H1 (cell line): ENCODE measurements around the gene ZNF541. TPM values are rescaled to one million over a fixed set of nuclear protein-coding genes. Genes with fewer than 3 reads are reported as not detected.

Experiments
- CTCF ChIA-PET: fragments of 300-600 bp; sonication (Branson Sonifier 250); formaldehyde crosslinking; loops from one replicate; lab custom pipeline; 2021; ENCODE audit not compliant: partially characterized antibody; lab: Charles Lee
- POLR2A ChIA-PET: fragments of 300-600 bp; sonication (Branson Sonifier 250); formaldehyde crosslinking; loops from one replicate; lab custom pipeline; 2021; ENCODE audit warnings: inconsistent platforms; ENCODE audit not compliant: partially characterized antibody; lab: Charles Lee
- DNase-seq, 2 experiments: peaks; one replicate each; pipeline versions ENCODE4 v3.0.0 to v3.0.0-alpha.2; 2010 to 2022; ENCODE audit warnings: low spot score in 2 of 2, low read depth in 1 of 2, mixed read lengths in 1 of 2
- FAIRE-seq: peaks from 2 replicates; lab custom pipeline; 2011; peaks lifted over from hg19 to GRCh38; lab: Jason Lieb, UNC
- H2AFZ ChIP-seq: 2 replicates; pipeline ENCODE4 v1.8.1; 2012; ENCODE audit warnings: low read length, inconsistent platforms
- H2AK5ac ChIP-seq: 2 replicates; pipeline ENCODE4 v1.6.1; 2013; ENCODE audit warnings: low read depth, low read length
- H2BK120ac ChIP-seq: replicated peaks from 2 replicates; pipeline ENCODE3; 2013; ENCODE audit warnings: low read depth, low read length, inconsistent platforms
- H2BK12ac ChIP-seq: 2 replicates; pipeline ENCODE4 v1.6.1; 2013; ENCODE audit warnings: low read depth, low read length
- H2BK15ac ChIP-seq: 2 replicates; pipeline ENCODE4 v1.6.1; 2013; ENCODE audit warnings: low read length
- H2BK20ac ChIP-seq: 2 replicates; pipeline ENCODE4 v1.6.1; 2013; ENCODE audit warnings: low read length
- H2BK5ac ChIP-seq: 2 replicates; pipeline ENCODE4 v1.6.1; 2013; ENCODE audit warnings: low read depth, low read length
- H3K14ac ChIP-seq: 2 replicates; pipeline ENCODE4 v1.6.1; 2013; ENCODE audit warnings: inconsistent platforms; ENCODE audit not compliant: insufficient read length
- H3K18ac ChIP-seq: 2 replicates; pipeline ENCODE4 v1.6.1; 2013; ENCODE audit warnings: low read length; ENCODE audit errors: extremely low read depth
- H3K23ac ChIP-seq: 2 replicates; pipeline ENCODE4 v1.6.1; 2013; ENCODE audit warnings: inconsistent platforms; ENCODE audit not compliant: insufficient read length
- H3K23me2 ChIP-seq: 2 replicates; pipeline ENCODE4 v1.6.1; 2013; ENCODE audit warnings: low read depth, low read length
- H3K27ac ChIP-seq: 2 replicates; pipeline ENCODE4 v1.6.1; 2011; ENCODE audit warnings: low read depth, low read length, inconsistent platforms
- H3K27me3 ChIP-seq, 4 experiments: replicated peaks in 1 of 4; 1 replicate in 1 of 4; 2 replicates in 3 of 4; pipeline versions ENCODE4 v1.6.1 to v1.8.1; 2011 to 2013; ENCODE audit warnings: low read length in 3 of 4, mild to moderate bottlenecking in 3 of 4, inconsistent platforms in 2 of 4, mixed read lengths in 2 of 4, moderate library complexity in 1 of 4; ENCODE audit not compliant: control insufficient read depth in 3 of 4, insufficient read depth in 3 of 4; ENCODE audit errors: extremely low read depth in 1 of 4
- H3K36me3 ChIP-seq, 4 experiments: 2 replicates each; pipeline versions ENCODE4 v1.6.1 to v1.8.1; 2011 to 2013; ENCODE audit warnings: mild to moderate bottlenecking in 4 of 4, low read length in 3 of 4, moderate library complexity in 2 of 4, control low read depth in 1 of 4, inconsistent platforms in 1 of 4; ENCODE audit not compliant: insufficient read depth in 4 of 4, control insufficient read depth in 2 of 4
- H3K4ac ChIP-seq: replicated peaks from 2 replicates; pipeline ENCODE3; 2013; ENCODE audit warnings: low read length, low read depth, mixed read lengths, inconsistent platforms; ENCODE audit not compliant: insufficient read length
- H3K4me1 ChIP-seq, 4 experiments: replicated peaks in 1 of 4; 1 replicate in 1 of 4; 2 replicates in 3 of 4; pipeline versions ENCODE4 v1.6.1 to v1.8.1; 2011 to 2013; ENCODE audit warnings: low read length in 3 of 4, inconsistent platforms in 2 of 4, mixed read lengths in 1 of 4; ENCODE audit not compliant: insufficient read depth in 4 of 4, control insufficient read depth in 3 of 4
- H3K4me2 ChIP-seq, 2 experiments: 2 replicates each; pipeline versions ENCODE4 v1.6.1 to v1.8.1; 2011 to 2013; ENCODE audit warnings: low read depth in 2 of 2, low read length in 2 of 2, control low read depth in 1 of 2, inconsistent platforms in 1 of 2, mild to moderate bottlenecking in 1 of 2; ENCODE audit not compliant: insufficient read depth in 1 of 2
- H3K4me3 ChIP-seq, 4 experiments: fragments of 200-600, 300-600 bp in 1 of 4; sonication (generic), shearing (Covaris generic), sonication (Bioruptor Twin) in 1 of 4; 2 replicates each; pipeline versions ENCODE4 v1.5.1 to v1.8.1; 2011 to 2016; ENCODE audit warnings: low read length in 4 of 4, low read depth in 3 of 4, control low read depth in 2 of 4, inconsistent platforms in 2 of 4, mild to moderate bottlenecking in 2 of 4, mixed read lengths in 1 of 4, moderate library complexity in 1 of 4; ENCODE audit not compliant: insufficient read depth in 2 of 4; ENCODE audit errors: extremely low read depth in 1 of 4
- H3K56ac ChIP-seq: replicated peaks from 2 replicates; pipeline ENCODE3; 2013; ENCODE audit warnings: low read depth, mild to moderate bottlenecking, mixed read lengths, low read length, inconsistent platforms; ENCODE audit not compliant: insufficient read length
- H3K79me1 ChIP-seq: 2 replicates; pipeline ENCODE4 v1.6.1; 2013; ENCODE audit warnings: low read depth, low read length, control low read depth
- H3K79me2 ChIP-seq, 2 experiments: 2 replicates each; pipeline versions ENCODE4 v1.6.1 to v1.8.1; 2012 to 2013; ENCODE audit warnings: low read length in 2 of 2, mild to moderate bottlenecking in 2 of 2, inconsistent platforms in 1 of 2; ENCODE audit not compliant: insufficient read depth in 2 of 2, control insufficient read depth in 1 of 2
- H3K9ac ChIP-seq, 4 experiments: replicated peaks in 1 of 4; 1 replicate in 1 of 4; 2 replicates in 3 of 4; pipeline versions ENCODE4 v1.6.1 to v1.8.1; 2011 to 2013; ENCODE audit warnings: low read depth in 3 of 4, low read length in 3 of 4, control low read depth in 2 of 4, mild to moderate bottlenecking in 2 of 4, moderate library complexity in 2 of 4, inconsistent platforms in 1 of 4; ENCODE audit errors: extremely low read depth in 1 of 4
- H3K9me3 ChIP-seq, 2 experiments: 2 replicates each; pipeline versions ENCODE4 v1.6.1 to v1.8.1; 2012 to 2013; ENCODE audit warnings: mild to moderate bottlenecking in 2 of 2, moderate library complexity in 2 of 2, control low read depth in 1 of 2, inconsistent platforms in 1 of 2, low read depth in 1 of 2, low read length in 1 of 2, mixed read lengths in 1 of 2; ENCODE audit not compliant: insufficient read depth in 2 of 2
- H4K20me1 ChIP-seq, 2 experiments: replicated peaks in 1 of 2; 2 replicates each; pipeline versions ENCODE3 to v1.8.1; 2011 to 2013; ENCODE audit warnings: inconsistent platforms in 2 of 2, low read length in 2 of 2, mild to moderate bottlenecking in 1 of 2; ENCODE audit not compliant: insufficient read depth in 2 of 2, control insufficient read depth in 1 of 2
- H4K5ac ChIP-seq: 2 replicates; pipeline ENCODE4 v1.6.1; 2013; ENCODE audit warnings: low read length, low read depth, mixed read lengths, inconsistent platforms; ENCODE audit not compliant: insufficient read length
- H4K8ac ChIP-seq: 2 replicates; pipeline ENCODE4 v1.8.0; 2013; ENCODE audit warnings: mild to moderate bottlenecking, moderate library complexity, low read length, inconsistent platforms; ENCODE audit not compliant: insufficient read depth; ENCODE audit errors: extremely low read depth
- H4K91ac ChIP-seq: replicated peaks from 2 replicates; pipeline ENCODE3; 2013; ENCODE audit warnings: low read length, mixed read lengths, inconsistent platforms; ENCODE audit not compliant: insufficient read length
- BCL11A ChIP-seq, 2 experiments: IDR thresholded peaks; one replicate each; pipeline ENCODE4 v1.6.1; 2011; ENCODE audit warnings: low read depth in 2 of 2, low read length in 2 of 2, mild to moderate bottlenecking in 2 of 2
- CEBPB ChIP-seq: IDR thresholded peaks from 2 replicates; pipeline ENCODE4 v1.6.1; 2012; ENCODE audit warnings: low read depth, low read length
- CHD2 ChIP-seq: IDR thresholded peaks from 2 replicates; pipeline ENCODE4 v1.6.1; 2012; ENCODE audit warnings: low read length, improper control_type of control experiment
- E2F6 ChIP-seq: IDR thresholded peaks from 2 replicates; pipeline ENCODE4 v1.6.1; 2012; ENCODE audit warnings: inconsistent platforms
- FOSL1 ChIP-seq: IDR thresholded peaks from 2 replicates; pipeline ENCODE4 v1.6.1; 2011; ENCODE audit warnings: mild to moderate bottlenecking, low read depth, low read length, moderate library complexity; ENCODE audit not compliant: insufficient read depth
- POLR2A ChIP-seq, 2 experiments: IDR thresholded peaks; 1 replicate in 1 of 2; 2 replicates in 1 of 2; pipeline ENCODE4 v1.6.1; 2011; ENCODE audit warnings: low read depth in 2 of 2, low read length in 2 of 2, mild to moderate bottlenecking in 2 of 2; ENCODE audit errors: control extremely low read depth in 1 of 2
- RNF2 ChIP-seq: fragments of 200-900, 300-1000 bp; sonication (generic); IDR thresholded peaks from 2 replicates; pipeline ENCODE4 v1.7.1; 2016; ENCODE audit warnings: borderline replicate concordance, low read depth, mild to moderate bottlenecking, antibody characterized with exemption, low read length; ENCODE audit not compliant: poor library complexity, severe bottlenecking; ENCODE audit errors: missing control alignments
- SIX5 ChIP-seq: IDR thresholded peaks from 2 replicates; pipeline ENCODE4 v1.6.1; 2011; ENCODE audit warnings: mild to moderate bottlenecking, low read depth, low read length
- SP1 ChIP-seq: IDR thresholded peaks from 2 replicates; pipeline ENCODE4 v1.6.1; 2011; ENCODE audit warnings: low read depth, low read length
- TCF12 ChIP-seq: IDR thresholded peaks from 2 replicates; pipeline ENCODE4 v1.6.1; 2011; ENCODE audit warnings: low read depth, mild to moderate bottlenecking, low read length
- WGBS, 2 experiments: shearing (Covaris generic) in 1 of 2; methylation state at CpG; one replicate each; pipeline versions ENCODE4 v1.1.6 to v1.1.7; 2013 to 2015; ENCODE audit warnings: low lambda C conversion rate in 2 of 2, mixed read lengths in 2 of 2, inconsistent platforms in 1 of 2, low coverage in 1 of 2, missing lambda C conversion rate in 1 of 2; ENCODE audit not compliant: insufficient replicate concordance in 2 of 2, insufficient coverage in 1 of 2, insufficient read length in 1 of 2; ENCODE audit errors: extremely low coverage in 1 of 2, missing lambda C conversion rate in 1 of 2; 5-methylcytosine and 5-hydroxymethylcytosine counted together
- polyA plus RNA-seq, 7 experiments: library from polyadenylated mRNA; depleted of rRNA in 3 of 7; stranded (reverse) in 5 of 7; unstranded in 2 of 7; fragments of >200 nt in 5 of 7; fragments of 200-250 nt in 2 of 7; gene quantifications; 1 replicate in 5 of 7; 2 replicates in 1 of 7; 4 replicates in 1 of 7; pipeline versions ENCODE4 v1.2.1 to v1.2.3, GENCODE V29; 2011 to 2013; ENCODE audit warnings: missing spikeins in 2 of 7, mixed read lengths in 2 of 7
- total RNA-seq: library from RNA; stranded (reverse); fragmentation: NEBNext Ultra II Directional; extraction: Animal tissue kit (Norgen Biotek cat#: 25700); gene quantifications from 2 replicates; pipeline ENCODE4 v1.2.1, GENCODE V29; 2021

Gene ZNF541
- total and polyA plus RNA-seq, 2 of the 8 experiments (the other 6 are each of a cell fraction or from before 2014, with no cell fraction given) = 0.05 TPM; not detected in 1

GRCh38 chr19:47529018-47529742 lies 43.8 kb downstream of the ZNF541 start:
- Histone ChIP-seq H2BK12ac (no peak overlapping the region), H3K36me3 (no peaks in the 10 kb centered on the region), H2BK120ac (no peak overlapping the region), H4K91ac (no peak overlapping the region), H3K14ac (no peak overlapping the region), H2AFZ (no peak overlapping the region), H4K5ac (no peak overlapping the region), H3K4me2 (no peak overlapping the region), H3K56ac (no peak overlapping the region), H3K79me1 (no peaks in the 10 kb centered on the region), H3K4me3 (no peak overlapping the region), H3K4ac (no peak overlapping the region), H3K27ac (no peak overlapping the region), H4K8ac (peak overlapping the region; percentile 41), H3K27me3 (no peaks in the 10 kb centered on the region; a peak in 1 of 7 replicates), H3K4me1 (no peaks in the 10 kb centered on the region), H3K23ac (no peak overlapping the region), H3K9ac (no peak overlapping the region), H2BK20ac (no peak overlapping the region), H3K9me3 (no peaks in the 10 kb centered on the region), H2AK5ac (no peak overlapping the region), H3K23me2 (no peaks in the 10 kb centered on the region), H3K79me2 (no peaks in the 10 kb centered on the region), H3K18ac (no peak overlapping the region), H2BK15ac (no peak overlapping the region), H4K20me1 (no peaks in the 10 kb centered on the region), H2BK5ac (no peak overlapping the region)
- WGBS, 2 experiments = 86% methylated on average over 15 of the region's 16 CpGs; no CpG with 5 or more reads in 1 of the 2 experiments
- CTCF ChIA-PET = interaction anchor here (0.5 to 2.2 kb wide), 6 partner anchors 11 to 931 kb away, joined by 3 to 9 read pairs (median 4); no protein-coding TSS in a partner anchor
- DNase-seq = no peak
- FAIRE-seq = no peak
- POLR2A ChIA-PET = interaction anchor here (1.1 to 2.4 kb wide), 3 partner anchors 12 to 16 kb away, joined by 4 to 6 read pairs (median 4); no protein-coding TSS in a partner anchor
- no peak for TF ChIP-seq SIX5
- no peak for TF ChIP-seq TCF12
- no peak for TF ChIP-seq RNF2
- TF ChIP-seq SP1 = no peak
- TF ChIP-seq POLR2A (IDR thresholded peaks at IDR 0.05; ENCODE audit: control extremely low read depth in 1 of 2, low read depth in 2 of 2, low read length in 2 of 2) = no peak
- no peak for TF ChIP-seq E2F6
- no peak for TF ChIP-seq FOSL1
- TF ChIP-seq CHD2 = no peak
- TF ChIP-seq BCL11A (IDR thresholded peaks at IDR 0.05; ENCODE audit: low read depth in 2 of 2, low read length in 2 of 2) = no peak
- no peak for TF ChIP-seq CEBPB
